ENCODE results near the gene IGLON5.

The IGLON5 gene

GRCh38 chr19:51318687-51319648 lies 7.5 kb downstream of the IGLON5 start:
- DNase-seq, result no peak

- no peak for DNase-seq
These were observed 8.3 kb downstream of the IGLON5 start for GRCh38 chr19:51319649-51320279.

- DNase-seq, result no peak
These were observed 8.8 kb downstream of the IGLON5 start for GRCh38 chr19:51320280-51320657.

GRCh38 chr19:51321799-51322198 lies 10.4 kb downstream of the IGLON5 start:
- DNase-seq, result no peak

- DNase-seq, result no peak
These were observed 12.2 kb downstream of the IGLON5 start for GRCh38 chr19:51323481-51324166.

GRCh38 chr19:51324167-51324481 lies 12.7 kb downstream of the IGLON5 start:
- DNase-seq, result no peak

GRCh38 chr19:51325161-51325976 lies 13.9 kb downstream of the IGLON5 start:
- no peak for DNase-seq

- DNase-seq, result no peak
These were observed 15.0 kb downstream of the IGLON5 start for GRCh38 chr19:51326216-51327065.

- no peak for DNase-seq
These were observed 15.9 kb downstream of the IGLON5 start for GRCh38 chr19:51327066-51328001.

GRCh38 chr19:51329411-51329810 lies 18.0 kb downstream of the IGLON5 start:
- no peak for DNase-seq

GRCh38 chr19:51330366-51330765 lies 18.9 kb downstream of the IGLON5 start:
- DNase-seq, result no peak

- DNase-seq, result no peak
These were observed 19.7 kb downstream of the IGLON5 start for GRCh38 chr19:51331193-51331592.

GRCh38 chr19:51331716-51332115 lies 20.3 kb downstream of the IGLON5 start:
- no peak for DNase-seq

GRCh38 chr19:51333836-51334460 lies 22.5 kb downstream of the IGLON5 start:
- DNase-seq, result no peak

- no peak for DNase-seq
These were observed 25.9 kb downstream of the IGLON5 start for GRCh38 chr19:51337141-51337860.

- DNase-seq, result no peak
These were observed 26.6 kb downstream of the IGLON5 start for GRCh38 chr19:51337861-51338562.

- no peak for DNase-seq
These were observed 27.3 kb downstream of the IGLON5 start for GRCh38 chr19:51338563-51339312.

- no peak for DNase-seq
These were observed 27.9 kb downstream of the IGLON5 start for GRCh38 chr19:51339313-51339686.
